ENCODE measurements around the gene CBX7. TPM values are rescaled to one million over a fixed set of nuclear protein-coding genes. Genes with fewer than 3 reads are reported as not detected.

CBX7 gene
- total RNA-seq, 1 donor from 2014 or later: 7.7 TPM

- Mint-ChIP-seq H3K4me1 (ENCODE audit: low read depth) (peaks cover 2% of the 10 kb centered on the region), H3K4me3 (ENCODE audit: low read depth) (no peak overlapping the region), H3K27me3 (no peaks in the 10 kb centered on the region), H3K9me3 (ENCODE audit: low read depth) (no peaks in the 10 kb centered on the region), H3K27ac (no peak overlapping the region), H3K36me3 (ENCODE audit: insufficient read depth) (no peaks in the 10 kb centered on the region)
- no peak for TF ChIP-seq CTCF (IDR thresholded peaks at IDR 0.05; ENCODE audit: unreplicated experiment)
- no peak for DNase-seq (ENCODE audit: low spot score, unreplicated experiment)
Observed at GRCh38 chr22:39123751-39124581, 28.5 kb downstream of the CBX7 start.

GRCh38 chr22:39122772-39123470 is 29.6 kb downstream of the CBX7 start:
- no peak for TF ChIP-seq CTCF (IDR thresholded peaks at IDR 0.05; ENCODE audit: unreplicated experiment)
- DNase-seq (ENCODE audit: low spot score, unreplicated experiment): no peak
- H3K9me3 Mint-ChIP-seq (ENCODE audit: low read depth): no peaks in the 10 kb centered on the region
- H3K4me1 Mint-ChIP-seq (ENCODE audit: low read depth): peaks cover 3% of the 10 kb centered on the region
- H3K36me3 Mint-ChIP-seq (ENCODE audit: insufficient read depth): no peaks in the 10 kb centered on the region
- H3K27me3 Mint-ChIP-seq: no peaks in the 10 kb centered on the region
- no peak overlapping the region for H3K4me3 Mint-ChIP-seq (ENCODE audit: low read depth)
- peak overlapping the region; percentile 49 for H3K27ac Mint-ChIP-seq

GRCh38 chr22:39120983-39121382 is 31.5 kb downstream of the CBX7 start:
- H3K36me3 Mint-ChIP-seq (ENCODE audit: insufficient read depth): no peaks in the 10 kb centered on the region
- DNase-seq (ENCODE audit: low spot score, unreplicated experiment): no peak
- H3K27me3 Mint-ChIP-seq: no peaks in the 10 kb centered on the region
- H3K27ac Mint-ChIP-seq: no peak overlapping the region
- H3K4me3 Mint-ChIP-seq (ENCODE audit: low read depth): no peak overlapping the region
- TF ChIP-seq CTCF (IDR thresholded peaks at IDR 0.05; ENCODE audit: unreplicated experiment): no peak
- H3K4me1 Mint-ChIP-seq (ENCODE audit: low read depth): peaks cover 7% of the 10 kb centered on the region
- no peaks in the 10 kb centered on the region for H3K9me3 Mint-ChIP-seq (ENCODE audit: low read depth)

GRCh38 chr22:39117585-39118191 is 34.8 kb downstream of the CBX7 start:
- H3K4me3 Mint-ChIP-seq (ENCODE audit: low read depth): no peak overlapping the region
- H3K36me3 Mint-ChIP-seq (ENCODE audit: insufficient read depth): no peaks in the 10 kb centered on the region
- peak; percentile 59 for TF ChIP-seq CTCF (IDR thresholded peaks at IDR 0.05; ENCODE audit: unreplicated experiment)
- peaks cover 3% of the 10 kb centered on the region for H3K27me3 Mint-ChIP-seq
- no peak for DNase-seq (ENCODE audit: low spot score, unreplicated experiment)
- H3K4me1 Mint-ChIP-seq (ENCODE audit: low read depth): peaks cover 22% of the 10 kb centered on the region
- H3K9me3 Mint-ChIP-seq (ENCODE audit: low read depth): no peaks in the 10 kb centered on the region
- no peak overlapping the region for H3K27ac Mint-ChIP-seq

- Mint-ChIP-seq H3K36me3 (ENCODE audit: insufficient read depth) (no peaks in the 10 kb centered on the region), H3K4me1 (ENCODE audit: low read depth) (peaks cover 27% of the 10 kb centered on the region), H3K27me3 (peaks cover 3% of the 10 kb centered on the region), H3K9me3 (ENCODE audit: low read depth) (no peaks in the 10 kb centered on the region), H3K4me3 (ENCODE audit: low read depth) (no peak overlapping the region), H3K27ac (no peak overlapping the region)
- no peak for TF ChIP-seq CTCF (IDR thresholded peaks at IDR 0.05; ENCODE audit: unreplicated experiment)
- no peak for DNase-seq (ENCODE audit: low spot score, unreplicated experiment)
Observed at GRCh38 chr22:39115977-39116621, 36.4 kb downstream of the CBX7 start.

All from progenitor cell of endocrine pancreas (in vitro differentiated cells).